Measurements from ENCODE around the gene RORB. TPM values are rescaled to one million over a fixed set of nuclear protein-coding genes. Genes with fewer than 3 reads are reported as not detected.

The RORB gene
- total RNA-seq, 2 experiments from 2014 or later, result not detected

- Histone ChIP-seq H3K4me3 (ENCODE audit: low read depth, low read length, poor library complexity, severe bottlenecking) (no peak overlapping the region), H3K4me2 (ENCODE audit: low read length) (no peak overlapping the region), H3K4me1 (ENCODE audit: insufficient read depth, low read length, poor library complexity, severe bottlenecking) (no peaks in the 10 kb centered on the region), H3K9me3 (ENCODE audit: low read length) (no peaks in the 10 kb centered on the region), H3K36me3 (ENCODE audit: insufficient read depth, low read length) (no peaks in the 10 kb centered on the region), H3K9me2 (ENCODE audit: insufficient read depth, low read length) (no peaks in the 10 kb centered on the region), H3K27ac (ENCODE audit: low read depth, low read length, poor library complexity, severe bottlenecking) (no peak overlapping the region), H2AFZ (ENCODE audit: low read length) (no peak overlapping the region), H3K79me2 (ENCODE audit: insufficient read depth, low read depth, low read length) (no peaks in the 10 kb centered on the region), H4K20me1 (ENCODE audit: insufficient read depth, low read length) (no peaks in the 10 kb centered on the region)
- intact Hi-C loops (cut with micrococcal nuclease; ENCODE audit: unreplicated experiment), result no loop called here
- ChIA-PET CTCF (ENCODE audit: unreplicated experiment) (no interaction called here), POLR2A (interaction anchor here (0.6 kb wide), 1 partner anchor 1038 kb away, joined by 3 read pairs; no protein-coding TSS in a partner anchor)
- TF ChIP-seq CTCF (conservative IDR thresholded peaks at IDR 0.05; ENCODE audit: low read length) (no peak), EZH2phosphoT487 (IDR thresholded peaks at IDR 0.05; ENCODE audit: borderline replicate concordance, low read depth, low read length) (no peak)
- DNase-seq (ENCODE audit: low spot score), result no peak
- no TSS peak for BruUV-seq (replicated peaks)
Observed at GRCh38 chr9:74478606-74479005, 18.5 kb upstream of the RORB start.

- intact Hi-C loops (cut with micrococcal nuclease; ENCODE audit: unreplicated experiment), result no loop called here
- H3K79me2 ChIP-seq (ENCODE audit: insufficient read depth, low read depth, low read length), result no peaks in the 10 kb centered on the region
- H4K20me1 ChIP-seq (ENCODE audit: insufficient read depth, low read length), result no peaks in the 10 kb centered on the region
- H3K27ac ChIP-seq (ENCODE audit: low read depth, low read length, poor library complexity, severe bottlenecking), result no peak overlapping the region
- H3K4me3 ChIP-seq (ENCODE audit: low read depth, low read length, poor library complexity, severe bottlenecking), result no peak overlapping the region
- H2AFZ ChIP-seq (ENCODE audit: low read length), result no peak overlapping the region
- no peak for DNase-seq (ENCODE audit: low spot score)
- POLR2A ChIA-PET, result interaction anchor here (0.6 kb wide), 1 partner anchor 1042 kb away, joined by 3 read pairs; no protein-coding TSS in a partner anchor
- no peaks in the 10 kb centered on the region for H3K9me2 ChIP-seq (ENCODE audit: insufficient read depth, low read length)
- CTCF ChIA-PET (ENCODE audit: unreplicated experiment), result no interaction called here
- TF ChIP-seq CTCF (conservative IDR thresholded peaks at IDR 0.05; ENCODE audit: low read length) (no peak), EZH2phosphoT487 (IDR thresholded peaks at IDR 0.05; ENCODE audit: borderline replicate concordance, low read depth, low read length) (no peak)
- no TSS peak for BruUV-seq (replicated peaks)
- no peak overlapping the region for H3K4me2 ChIP-seq (ENCODE audit: low read length)
- no peaks in the 10 kb centered on the region for H3K4me1 ChIP-seq (ENCODE audit: insufficient read depth, low read length, poor library complexity, severe bottlenecking)
- H3K9me3 ChIP-seq (ENCODE audit: low read length), result no peaks in the 10 kb centered on the region
- no peaks in the 10 kb centered on the region for H3K36me3 ChIP-seq (ENCODE audit: insufficient read depth, low read length)
Observed at GRCh38 chr9:74479711-74480110, 17.4 kb upstream of the RORB start.

DNA sequence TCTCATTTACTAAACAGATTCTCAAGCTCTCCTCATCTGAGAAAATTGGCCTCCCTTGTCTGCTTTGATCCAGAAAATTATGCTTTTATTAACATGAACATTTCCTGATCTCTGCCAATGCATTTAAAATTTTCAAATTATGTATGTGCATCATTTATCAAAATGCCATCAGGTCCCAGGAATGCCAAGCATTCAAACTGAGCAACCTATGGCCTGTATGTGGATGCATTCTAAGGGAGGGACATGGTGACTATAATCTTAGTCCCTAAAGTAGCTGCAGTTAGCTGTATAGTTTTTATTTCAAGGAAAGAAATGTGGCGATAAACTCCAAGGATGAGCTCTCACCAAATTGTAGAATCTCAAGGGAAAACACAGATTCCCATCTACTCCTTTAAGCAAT is 9.7 kb upstream of the RORB start:
- DNase-seq (ENCODE audit: low spot score), result no peak
- TF ChIP-seq EZH2phosphoT487 (IDR thresholded peaks at IDR 0.05; ENCODE audit: borderline replicate concordance, low read depth, low read length) (no peak), CTCF (conservative IDR thresholded peaks at IDR 0.05; ENCODE audit: low read length) (no peak)
- Histone ChIP-seq H3K79me2 (ENCODE audit: insufficient read depth, low read depth, low read length) (no peaks in the 10 kb centered on the region), H4K20me1 (ENCODE audit: insufficient read depth, low read length) (no peaks in the 10 kb centered on the region), H3K36me3 (ENCODE audit: insufficient read depth, low read length) (no peaks in the 10 kb centered on the region), H3K27ac (ENCODE audit: low read depth, low read length, poor library complexity, severe bottlenecking) (no peak overlapping the region), H3K9me3 (ENCODE audit: low read length) (no peaks in the 10 kb centered on the region), H3K4me1 (ENCODE audit: insufficient read depth, low read length, poor library complexity, severe bottlenecking) (no peaks in the 10 kb centered on the region), H3K9me2 (ENCODE audit: insufficient read depth, low read length) (no peaks in the 10 kb centered on the region), H3K4me2 (ENCODE audit: low read length) (no peak overlapping the region), H3K4me3 (ENCODE audit: low read depth, low read length, poor library complexity, severe bottlenecking) (no peak overlapping the region), H2AFZ (ENCODE audit: low read length) (no peak overlapping the region)
- ChIA-PET CTCF (ENCODE audit: unreplicated experiment) (no interaction called here), POLR2A (no interaction called here)
- intact Hi-C loops (cut with micrococcal nuclease; ENCODE audit: unreplicated experiment), result no loop called here
- no TSS peak for BruUV-seq (replicated peaks)
